AG09309 (cell line): ENCODE results near the gene CDKN1B.

ENCODE experiments used
- DNase-seq: peaks from one replicate; pipeline ENCODE4 v3.0.0-alpha.2; 2010; ENCODE audit warnings: low read depth
- H3K4me3 ChIP-seq: 2 replicates; pipeline ENCODE4 v1.5.1; 2011; ENCODE audit warnings: mild to moderate bottlenecking, low read depth, low read length, moderate library complexity; ENCODE audit not compliant: control insufficient read depth
- TF ChIP-seq, protein P1 (sequence below): IDR thresholded peaks from 2 replicates; pipeline ENCODE4 v1.5.1; 2011; ENCODE audit warnings: mild to moderate bottlenecking, low read depth, low read length, inconsistent platforms; ENCODE audit not compliant: insufficient read depth, control insufficient read depth; ENCODE audit errors: missing control alignments

The CDKN1B gene

DNA sequence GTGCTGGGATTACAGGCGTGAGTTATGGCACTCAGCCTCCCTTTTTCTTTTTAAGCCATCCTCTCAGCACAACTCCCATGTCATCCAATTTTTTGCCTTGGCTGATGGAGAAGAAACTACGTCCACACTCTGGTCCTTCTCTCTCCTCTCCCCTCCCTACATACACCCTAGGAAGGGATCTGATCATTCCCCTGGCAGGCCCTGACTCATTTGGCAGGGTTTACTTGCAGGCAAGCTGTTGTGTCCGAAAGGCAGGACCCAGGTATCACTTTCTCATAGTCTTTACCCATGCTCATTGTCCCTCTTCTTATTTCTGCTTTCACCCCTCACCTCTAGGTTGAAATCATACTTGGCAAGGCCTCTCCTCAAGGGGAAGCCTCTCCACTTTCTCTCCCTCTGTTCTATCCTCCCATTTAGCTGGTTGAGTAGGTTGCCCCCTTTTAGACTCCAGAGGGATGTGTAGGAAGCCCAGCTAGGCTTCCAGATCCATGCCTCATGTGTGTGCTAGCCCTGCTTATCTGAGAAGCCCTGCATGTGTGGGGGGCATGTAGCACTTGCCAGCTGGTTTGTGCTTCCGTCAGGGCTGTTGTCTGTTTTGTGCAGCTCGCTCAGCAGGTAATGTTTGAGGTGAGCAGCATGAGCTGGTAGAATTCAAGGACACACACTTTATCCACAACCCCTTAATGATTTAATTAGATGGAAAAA lies 36.0 kb upstream of the CDKN1B start:
- no peak for DNase-seq
- TF ChIP-seq, protein P1, sequence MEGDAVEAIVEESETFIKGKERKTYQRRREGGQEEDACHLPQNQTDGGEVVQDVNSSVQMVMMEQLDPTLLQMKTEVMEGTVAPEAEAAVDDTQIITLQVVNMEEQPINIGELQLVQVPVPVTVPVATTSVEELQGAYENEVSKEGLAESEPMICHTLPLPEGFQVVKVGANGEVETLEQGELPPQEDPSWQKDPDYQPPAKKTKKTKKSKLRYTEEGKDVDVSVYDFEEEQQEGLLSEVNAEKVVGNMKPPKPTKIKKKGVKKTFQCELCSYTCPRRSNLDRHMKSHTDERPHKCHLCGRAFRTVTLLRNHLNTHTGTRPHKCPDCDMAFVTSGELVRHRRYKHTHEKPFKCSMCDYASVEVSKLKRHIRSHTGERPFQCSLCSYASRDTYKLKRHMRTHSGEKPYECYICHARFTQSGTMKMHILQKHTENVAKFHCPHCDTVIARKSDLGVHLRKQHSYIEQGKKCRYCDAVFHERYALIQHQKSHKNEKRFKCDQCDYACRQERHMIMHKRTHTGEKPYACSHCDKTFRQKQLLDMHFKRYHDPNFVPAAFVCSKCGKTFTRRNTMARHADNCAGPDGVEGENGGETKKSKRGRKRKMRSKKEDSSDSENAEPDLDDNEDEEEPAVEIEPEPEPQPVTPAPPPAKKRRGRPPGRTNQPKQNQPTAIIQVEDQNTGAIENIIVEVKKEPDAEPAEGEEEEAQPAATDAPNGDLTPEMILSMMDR, result no peak
- no peak overlapping the region for H3K4me3 ChIP-seq

- DNase-seq, result no peak
- H3K4me3 ChIP-seq, result no peak overlapping the region
- TF ChIP-seq, protein P1, result no peak
Measured at GRCh38 chr12:12682284-12682683, 34.9 kb upstream of the CDKN1B start.

DNA sequence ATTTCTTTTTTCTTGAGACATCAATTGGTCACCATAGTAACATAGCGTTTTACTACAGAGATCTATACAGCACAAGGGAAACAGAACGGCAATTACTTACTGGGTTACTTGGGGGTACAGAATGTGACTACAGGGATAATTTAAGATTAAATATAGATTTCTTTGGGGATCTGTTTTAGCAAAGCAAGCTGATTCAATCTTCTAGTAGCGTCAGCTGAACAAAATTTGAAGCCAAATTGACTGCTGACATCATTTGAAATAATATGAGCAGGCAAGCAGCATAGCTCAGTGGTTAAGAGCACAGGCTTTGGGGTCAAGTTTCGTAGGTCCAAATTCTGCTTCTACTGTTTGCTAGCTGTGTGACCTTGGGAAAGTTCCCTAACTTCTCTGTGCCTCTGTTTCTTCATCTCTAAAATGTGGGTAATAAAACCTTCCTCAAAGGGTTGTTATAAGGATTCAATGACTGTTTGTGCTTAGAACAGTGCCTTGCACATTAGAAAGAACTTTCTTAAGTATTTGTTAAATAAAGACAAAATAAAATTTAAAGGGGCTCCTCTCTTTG lies 34.0 kb upstream of the CDKN1B start:
- no peak overlapping the region for H3K4me3 ChIP-seq
- TF ChIP-seq, protein P1, result no peak
- DNase-seq, result no peak

GRCh38 chr12:12683725-12684124 lies 33.4 kb upstream of the CDKN1B start:
- TF ChIP-seq, protein P1, result no peak
- no peak for DNase-seq
- no peak overlapping the region for H3K4me3 ChIP-seq

DNA sequence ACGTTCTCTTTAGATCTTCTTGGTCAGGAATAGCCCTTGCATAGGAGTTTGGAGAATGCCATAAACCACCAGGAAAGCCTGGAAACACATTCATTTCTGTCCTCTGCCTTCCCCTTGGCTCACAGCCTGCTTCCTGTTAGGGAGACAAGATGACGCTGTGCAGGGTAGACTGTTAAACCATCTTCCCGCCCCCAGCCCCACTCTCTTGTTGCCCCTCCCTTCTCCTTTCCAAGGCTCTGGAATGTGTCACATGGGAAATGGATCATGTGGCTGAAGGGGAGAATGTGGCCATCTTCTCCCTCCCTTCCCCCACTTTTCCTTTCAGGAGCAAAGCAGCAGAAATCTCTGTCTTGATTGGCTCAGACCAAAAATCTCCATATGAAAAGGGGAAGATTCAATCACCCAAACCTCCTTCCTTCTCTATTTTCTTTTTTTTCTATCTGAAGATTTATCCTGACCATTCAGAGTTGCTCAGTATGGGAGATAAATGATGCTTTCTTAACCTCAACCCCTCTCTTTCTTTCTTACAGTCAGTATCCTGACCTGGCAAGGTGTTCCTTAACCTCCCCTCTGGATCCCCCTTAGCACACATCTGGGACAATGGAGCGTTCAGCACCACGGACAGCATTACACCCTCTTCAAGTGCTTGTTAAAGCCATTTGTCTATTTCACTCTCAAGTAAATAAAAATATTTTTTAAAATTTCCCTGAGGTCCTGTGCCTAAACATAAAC lies 32.6 kb upstream of the CDKN1B start:
- H3K4me3 ChIP-seq, result no peak overlapping the region
- TF ChIP-seq, protein P1, result no peak
- DNase-seq, result no peak

DNA sequence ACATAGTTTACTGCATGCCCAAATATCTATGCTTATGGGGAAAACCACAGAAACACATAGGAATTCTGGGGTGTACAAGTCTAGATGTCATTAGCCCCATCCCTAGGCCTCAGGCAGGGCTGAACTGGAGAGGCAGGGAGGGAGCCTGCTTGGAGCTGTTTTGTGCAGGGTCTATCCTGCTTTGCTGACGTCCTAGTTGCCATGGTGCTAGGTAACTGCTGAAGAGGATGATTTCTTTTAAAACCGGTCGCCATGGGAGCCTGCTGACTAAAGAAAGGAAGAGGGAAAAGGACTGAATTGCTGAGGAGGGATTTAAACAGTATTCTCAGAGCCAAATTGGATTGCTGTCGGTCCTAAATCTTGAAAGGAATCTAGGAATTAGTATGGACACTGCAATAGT lies 31.9 kb upstream of the CDKN1B start:
- no peak overlapping the region for H3K4me3 ChIP-seq
- no peak for DNase-seq

More for the DNA sequence above, 31.9 kb upstream of the CDKN1B start:
- TF ChIP-seq, protein P1, result no peak
